Astrocyte of the cerebellum (primary cell): ENCODE measurements around the gene AP5Z1.
A peak's percentile ranks its signal among the peaks of the same experiment; 100 is the strongest.

Source experiments
- DNase-seq: peaks from one replicate; pipeline ENCODE4 v3.0.0-alpha.2; 2011; ENCODE audit warnings: low read depth
- H3K4me3 ChIP-seq: 2 replicates; pipeline ENCODE4 v1.5.1; 2011; ENCODE audit warnings: mild to moderate bottlenecking, low read depth, low read length, moderate library complexity
- CTCF ChIP-seq: IDR thresholded peaks from 2 replicates; pipeline ENCODE4 v1.5.1; 2012; ENCODE audit warnings: low read length, low read depth, moderate library complexity, mild to moderate bottlenecking; ENCODE audit errors: missing control alignments
- in situ Hi-C: cut with HindIII; loops from 2 replicates; pipeline ENCODE4 v1.10.0; 2017; ENCODE audit warnings: low sequenced_read_pairs

The AP5Z1 gene

GRCh38 chr7:4823441-4824119 is 48.2 kb downstream of the AP5Z1 start:
- in situ Hi-C loops = loop anchor here (25.0 kb wide), 1 partner anchor 264 kb away; no protein-coding TSS in a partner anchor
- TF ChIP-seq CTCF = no peak
- no peak for DNase-seq
- no peak overlapping the region for H3K4me3 ChIP-seq

- no peak overlapping the region for H3K4me3 ChIP-seq
- no peak for TF ChIP-seq CTCF
- no peak for DNase-seq
- in situ Hi-C loops = loop anchor here (25.0 kb wide), 1 partner anchor 263 kb away; no protein-coding TSS in a partner anchor
These were observed 48.8 kb downstream of the AP5Z1 start for GRCh38 chr7:4824120-4824775.

GRCh38 chr7:4825081-4825480 is 49.7 kb downstream of the AP5Z1 start:
- in situ Hi-C loops = no loop called here
- no peak overlapping the region for H3K4me3 ChIP-seq
- no peak for DNase-seq
- no peak for TF ChIP-seq CTCF

DNA sequence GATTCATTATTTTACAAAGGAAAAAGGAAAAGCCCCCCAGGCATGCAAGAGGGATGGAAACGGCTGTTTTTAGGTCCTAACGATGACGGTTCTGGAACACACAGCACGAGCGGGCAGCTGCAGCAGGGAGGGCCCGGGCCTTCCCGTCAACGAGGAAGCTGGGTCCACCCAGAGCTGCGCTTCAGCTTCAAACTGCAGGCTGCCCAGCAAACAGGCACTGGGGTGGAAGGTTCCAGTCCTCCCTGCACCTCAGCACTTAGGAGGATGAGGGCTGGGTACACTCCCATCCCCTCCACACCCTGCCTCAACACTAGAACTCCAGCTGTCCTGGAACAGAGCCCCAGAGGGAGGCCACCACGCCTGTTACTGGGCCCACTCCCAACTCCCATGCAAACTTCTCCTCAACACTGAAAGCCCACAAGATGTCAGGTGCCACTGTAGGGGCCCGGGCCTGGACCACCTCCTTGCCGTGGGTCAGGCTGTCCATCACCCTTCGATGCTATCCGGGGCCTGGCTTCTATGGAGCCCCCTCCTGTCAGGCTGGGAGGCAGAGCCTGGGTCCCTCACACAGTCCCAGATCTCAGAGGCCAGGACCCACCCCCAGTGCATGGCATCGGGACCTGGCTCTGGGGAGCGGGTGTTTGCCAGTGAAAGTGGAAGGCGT is 53.4 kb downstream of the AP5Z1 start:
- in situ Hi-C loops = no loop called here
- no peak overlapping the region for H3K4me3 ChIP-seq
- TF ChIP-seq CTCF = no peak
- no peak for DNase-seq

DNA sequence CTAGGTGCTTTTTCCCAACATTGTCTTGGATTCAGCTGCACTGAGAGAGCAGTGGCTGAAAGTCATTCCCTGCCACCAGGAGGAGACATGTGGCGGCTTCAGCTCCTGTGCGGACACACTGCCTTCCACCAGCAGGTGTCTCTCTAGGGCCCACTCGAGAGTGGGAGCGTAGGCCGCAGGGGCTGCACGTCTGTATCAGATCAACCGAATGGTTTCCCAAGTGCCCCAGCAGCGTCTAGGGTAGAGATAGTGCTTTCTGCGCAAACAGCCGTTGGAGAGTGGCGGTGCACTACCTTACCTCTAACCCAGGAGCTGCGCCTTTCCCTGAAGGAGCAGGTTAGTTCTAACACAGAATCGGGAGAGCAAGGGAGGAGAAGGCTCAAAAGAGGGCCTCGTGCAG is 54.8 kb downstream of the AP5Z1 start:
- DNase-seq = peak; percentile 23
- TF ChIP-seq CTCF = peak; percentile 91
- H3K4me3 ChIP-seq = no peak overlapping the region
- in situ Hi-C loops = no loop called here

- in situ Hi-C loops = no loop called here
- no peak for DNase-seq
- no peak for TF ChIP-seq CTCF
- no peak overlapping the region for H3K4me3 ChIP-seq
These were observed 56.5 kb downstream of the AP5Z1 start for GRCh38 chr7:4831723-4832495.
